NT2/D1 (cell line): ENCODE measurements around the gene BRPF3.

Experiments used
- SUZ12 ChIP-seq: IDR thresholded peaks from 2 replicates; pipeline ENCODE4 v1.6.1; 2011; ENCODE audit not compliant: insufficient read length, insufficient read depth; ENCODE audit errors: extremely low read depth
- YY1 ChIP-seq: IDR thresholded peaks from 2 replicates; pipeline ENCODE4 v1.6.1; 2011; ENCODE audit not compliant: insufficient read length, insufficient read depth
- ZNF274 ChIP-seq: IDR thresholded peaks from 2 replicates; pipeline ENCODE4 v1.6.1; 2011; ENCODE audit warnings: mild to moderate bottlenecking, low read depth, low read length

DNA sequence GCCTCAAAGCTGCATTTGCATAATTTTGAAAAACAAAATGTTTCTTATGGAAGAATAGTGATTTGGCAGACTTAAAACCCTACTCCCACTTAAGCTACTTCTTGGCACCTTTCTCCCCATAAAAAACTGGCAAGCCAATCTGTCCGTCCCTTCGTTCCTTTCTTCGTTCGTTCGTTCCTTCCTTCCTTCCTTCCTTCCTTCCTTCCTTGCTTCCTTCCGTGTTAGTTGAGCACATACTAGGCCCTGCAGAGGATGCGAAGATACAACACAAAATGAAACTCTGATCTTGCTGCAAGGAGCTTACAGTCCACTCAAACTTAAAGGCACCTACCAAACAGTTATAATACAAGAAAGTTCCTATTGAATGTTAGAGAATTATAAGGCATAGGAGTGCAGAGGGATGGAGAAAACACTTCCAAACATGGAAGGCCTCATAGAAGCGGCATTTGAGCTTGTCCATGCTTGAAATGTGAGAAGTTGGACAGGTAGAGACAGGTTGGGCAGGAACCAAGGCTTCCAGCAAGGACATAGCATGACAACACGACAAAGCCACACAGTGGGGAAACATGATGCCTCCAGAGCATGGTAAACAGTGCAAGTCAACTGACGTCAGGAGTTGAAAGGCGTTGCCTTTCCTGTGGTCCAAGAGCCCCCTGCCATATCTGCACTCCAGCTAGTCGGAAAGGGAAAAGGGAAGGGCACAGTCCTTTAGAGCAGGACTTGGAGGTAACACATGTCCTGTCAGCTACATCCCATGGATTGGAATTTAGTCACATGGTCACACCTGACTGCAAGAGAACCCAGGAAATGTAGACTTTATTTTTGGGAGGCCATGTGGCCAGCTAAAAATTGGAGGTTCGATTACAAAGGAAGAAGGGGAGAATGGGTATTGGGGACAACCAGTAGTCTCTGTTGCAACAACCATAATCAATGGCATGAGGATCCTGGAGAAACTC lies 80.3 kb downstream of the BRPF3 start:
- TF ChIP-seq ZNF274 (no peak), YY1 (no peak), SUZ12 (no peak)
